ENCODE results near the gene AGTPBP1.
"Not testable (repeated sequence)": the region's sequence is repeated elsewhere in the genome, so short reads cannot be mapped to it uniquely, and the experiment has no call there.

AGTPBP1 gene

GRCh38 chr9:85723215-85723614 is 18.5 kb downstream of the AGTPBP1 start:
- Histone ChIP-seq H3K27ac (ENCODE audit: low read depth, low read length) (no peak overlapping the region), H3K27me3 (ENCODE audit: insufficient read depth, low read length) (no peaks in the 10 kb centered on the region), H3K4me1 (ENCODE audit: control insufficient read depth, insufficient read depth, low read length, unreplicated experiment) (no peaks in the 10 kb centered on the region), H2AFZ (ENCODE audit: low read length, unreplicated experiment) (no peak overlapping the region), H3K79me2 (ENCODE audit: control insufficient read depth, insufficient read depth, low read length, unreplicated experiment) (peaks cover 11% of the 10 kb centered on the region), H3K4me3 (ENCODE audit: low read depth, low read length) (no peak overlapping the region), H3K36me3 (ENCODE audit: insufficient read depth, low read length) (no peaks in the 10 kb centered on the region)

GRCh38 chr9:85719411-85719810 is 22.3 kb downstream of the AGTPBP1 start:
- H3K4me3 ChIP-seq (ENCODE audit: low read depth, low read length); H3K79me2 ChIP-seq (ENCODE audit: control insufficient read depth, insufficient read depth, low read length, unreplicated experiment); H2AFZ ChIP-seq (ENCODE audit: low read length, unreplicated experiment); H3K27ac ChIP-seq (ENCODE audit: low read depth, low read length); H3K27me3 ChIP-seq (ENCODE audit: insufficient read depth, low read length); H3K4me1 ChIP-seq (ENCODE audit: control insufficient read depth, insufficient read depth, low read length, unreplicated experiment); H3K36me3 ChIP-seq (ENCODE audit: insufficient read depth, low read length): not testable (repeated sequence)

DNA sequence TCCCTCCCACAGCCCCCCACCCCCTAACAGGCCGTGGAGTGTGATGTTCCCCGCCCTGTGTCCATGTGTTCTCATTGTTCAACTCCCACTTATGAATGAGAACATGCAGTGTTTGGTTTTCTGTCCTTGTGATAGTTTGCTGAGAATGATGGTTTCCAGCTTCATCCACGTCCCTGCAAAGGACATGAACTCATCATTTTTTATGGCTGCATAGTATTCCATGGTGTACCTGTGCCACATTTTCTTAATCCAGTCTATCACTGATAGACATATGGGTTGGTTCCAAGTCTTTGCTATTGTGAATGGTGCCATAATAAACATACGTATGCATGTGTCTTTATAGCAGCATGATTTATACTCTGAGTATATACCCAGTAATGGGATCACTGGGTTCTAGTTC is 23.9 kb downstream of the AGTPBP1 start:
- not testable (repeated sequence) for H2AFZ ChIP-seq (ENCODE audit: low read length, unreplicated experiment); H3K27ac ChIP-seq (ENCODE audit: low read depth, low read length); H3K79me2 ChIP-seq (ENCODE audit: control insufficient read depth, insufficient read depth, low read length, unreplicated experiment); H3K4me1 ChIP-seq (ENCODE audit: control insufficient read depth, insufficient read depth, low read length, unreplicated experiment); H3K36me3 ChIP-seq (ENCODE audit: insufficient read depth, low read length); H3K27me3 ChIP-seq (ENCODE audit: insufficient read depth, low read length); H3K4me3 ChIP-seq (ENCODE audit: low read depth, low read length)

DNA sequence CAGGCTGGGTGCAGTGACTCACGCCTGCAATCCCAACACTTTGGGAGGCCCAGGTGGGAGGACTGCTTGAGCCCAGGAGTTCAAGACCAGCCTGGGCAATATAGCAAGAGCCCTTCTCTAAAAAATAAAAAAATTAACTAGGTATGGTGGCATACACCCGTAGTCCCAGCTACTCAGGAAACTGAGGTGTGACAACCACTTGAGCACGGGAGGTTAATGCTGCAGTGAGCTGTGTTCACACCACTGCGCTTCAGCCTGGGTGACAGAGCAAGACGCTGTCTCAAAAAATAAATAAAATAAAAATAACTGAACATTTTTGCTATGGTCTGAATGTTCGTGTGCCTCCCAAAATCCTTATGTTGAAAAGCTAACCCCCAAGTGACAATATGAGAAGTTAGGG is 24.5 kb downstream of the AGTPBP1 start:
- Histone ChIP-seq H3K27ac (ENCODE audit: low read depth, low read length) (no peak overlapping the region), H3K4me1 (ENCODE audit: control insufficient read depth, insufficient read depth, low read length, unreplicated experiment) (no peaks in the 10 kb centered on the region), H3K27me3 (ENCODE audit: insufficient read depth, low read length) (no peaks in the 10 kb centered on the region), H3K79me2 (ENCODE audit: control insufficient read depth, insufficient read depth, low read length, unreplicated experiment) (no peaks in the 10 kb centered on the region), H2AFZ (ENCODE audit: low read length, unreplicated experiment) (no peak overlapping the region), H3K4me3 (ENCODE audit: low read depth, low read length) (no peak overlapping the region), H3K36me3 (ENCODE audit: insufficient read depth, low read length) (no peaks in the 10 kb centered on the region)

DNA sequence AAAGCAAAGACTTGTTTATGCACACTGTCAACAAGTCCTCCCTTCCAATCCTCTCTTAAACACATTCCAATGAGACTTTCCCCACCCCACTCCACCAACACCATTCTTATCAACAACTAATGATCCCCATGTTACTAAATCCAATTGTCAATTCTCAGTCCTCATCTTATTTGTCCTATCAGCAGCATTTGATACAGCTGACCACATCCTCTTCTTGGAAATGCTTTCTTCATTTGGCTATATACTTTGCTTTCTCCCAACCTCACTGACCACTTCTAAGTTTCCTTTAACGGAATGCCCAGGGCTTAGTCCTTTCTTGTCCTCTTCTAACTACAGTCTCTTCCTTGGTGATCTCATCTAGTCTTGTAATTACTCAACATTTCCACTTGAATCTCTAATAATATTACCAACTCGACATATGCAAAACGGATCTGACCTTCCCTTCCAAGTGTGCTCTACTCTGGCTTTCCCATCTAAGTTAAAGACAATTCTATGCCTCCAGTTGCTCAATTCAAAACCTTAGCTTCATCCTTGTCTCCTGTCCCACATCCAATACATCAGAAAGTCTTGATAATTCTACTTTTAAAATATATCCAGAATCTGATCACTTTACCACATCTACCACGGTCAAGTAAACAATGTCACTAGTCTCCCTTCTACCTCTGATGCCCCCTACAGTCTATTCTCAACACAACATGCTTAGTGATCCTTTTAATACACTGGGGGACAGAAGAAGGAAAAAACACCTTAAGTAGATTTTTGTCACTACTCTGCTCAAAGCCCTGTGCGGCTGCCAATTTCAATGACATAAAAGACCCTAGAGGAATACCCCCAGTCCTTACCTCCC is 25.5 kb downstream of the AGTPBP1 start:
- Histone ChIP-seq H3K4me1 (ENCODE audit: control insufficient read depth, insufficient read depth, low read length, unreplicated experiment) (no peaks in the 10 kb centered on the region), H3K27me3 (ENCODE audit: insufficient read depth, low read length) (no peaks in the 10 kb centered on the region), H3K36me3 (ENCODE audit: insufficient read depth, low read length) (no peaks in the 10 kb centered on the region), H3K27ac (ENCODE audit: low read depth, low read length) (no peak overlapping the region), H3K4me3 (ENCODE audit: low read depth, low read length) (no peak overlapping the region), H2AFZ (ENCODE audit: low read length, unreplicated experiment) (no peak overlapping the region), H3K79me2 (ENCODE audit: control insufficient read depth, insufficient read depth, low read length, unreplicated experiment) (no peaks in the 10 kb centered on the region)

- Histone ChIP-seq H3K79me2 (ENCODE audit: control insufficient read depth, insufficient read depth, low read length, unreplicated experiment) (no peaks in the 10 kb centered on the region), H3K4me1 (ENCODE audit: control insufficient read depth, insufficient read depth, low read length, unreplicated experiment) (no peaks in the 10 kb centered on the region), H3K27ac (ENCODE audit: low read depth, low read length) (no peak overlapping the region), H3K36me3 (ENCODE audit: insufficient read depth, low read length) (no peaks in the 10 kb centered on the region), H2AFZ (ENCODE audit: low read length, unreplicated experiment) (no peak overlapping the region), H3K4me3 (ENCODE audit: low read depth, low read length) (no peak overlapping the region), H3K27me3 (ENCODE audit: insufficient read depth, low read length) (no peaks in the 10 kb centered on the region)
Measured at GRCh38 chr9:85715587-85715986, 26.2 kb downstream of the AGTPBP1 start.

DNA sequence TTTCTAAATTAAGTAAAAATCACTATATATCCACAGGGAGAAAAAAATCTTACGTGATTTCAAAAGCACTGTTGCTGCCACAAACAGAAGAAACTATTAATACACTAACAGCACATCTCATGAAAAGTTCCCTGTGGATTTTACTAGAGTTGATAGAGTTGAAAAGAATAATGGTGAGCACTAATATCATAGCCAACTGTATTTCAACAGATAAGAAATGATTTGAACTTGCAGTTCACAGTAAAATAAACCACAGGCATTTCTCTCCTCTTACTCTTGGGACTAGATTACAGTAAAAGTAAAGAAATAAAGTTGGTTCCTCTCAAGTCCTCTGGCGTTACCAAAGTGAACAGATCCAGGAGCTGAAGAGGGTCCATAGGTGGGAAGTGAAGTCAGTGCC is 27.9 kb downstream of the AGTPBP1 start:
- no peaks in the 10 kb centered on the region for H3K27me3 ChIP-seq (ENCODE audit: insufficient read depth, low read length)
- H3K79me2 ChIP-seq (ENCODE audit: control insufficient read depth, insufficient read depth, low read length, unreplicated experiment), result no peaks in the 10 kb centered on the region
- H3K27ac ChIP-seq (ENCODE audit: low read depth, low read length), result no peak overlapping the region
- no peak overlapping the region for H2AFZ ChIP-seq (ENCODE audit: low read length, unreplicated experiment)
- no peaks in the 10 kb centered on the region for H3K4me1 ChIP-seq (ENCODE audit: control insufficient read depth, insufficient read depth, low read length, unreplicated experiment)
- H3K4me3 ChIP-seq (ENCODE audit: low read depth, low read length), result no peak overlapping the region
- 0 out of 2 replicates have a peak, but pooled peaks cover 4% of the 10 kb centered on the region for H3K36me3 ChIP-seq (ENCODE audit: insufficient read depth, low read length)

- H3K79me2 ChIP-seq (ENCODE audit: control insufficient read depth, insufficient read depth, low read length, unreplicated experiment), result no peaks in the 10 kb centered on the region
- 0 out of 2 replicates have a peak, but pooled peaks cover 4% of the 10 kb centered on the region for H3K36me3 ChIP-seq (ENCODE audit: insufficient read depth, low read length)
- no peak overlapping the region for H3K27ac ChIP-seq (ENCODE audit: low read depth, low read length)
- H3K4me3 ChIP-seq (ENCODE audit: low read depth, low read length), result no peak overlapping the region
- H3K4me1 ChIP-seq (ENCODE audit: control insufficient read depth, insufficient read depth, low read length, unreplicated experiment), result no peaks in the 10 kb centered on the region
- H2AFZ ChIP-seq (ENCODE audit: low read length, unreplicated experiment), result no peak overlapping the region
- no peaks in the 10 kb centered on the region for H3K27me3 ChIP-seq (ENCODE audit: insufficient read depth, low read length)
Measured at GRCh38 chr9:85704744-85705143, 37.0 kb downstream of the AGTPBP1 start.

- Histone ChIP-seq H3K27me3 (ENCODE audit: insufficient read depth, low read length) (no peaks in the 10 kb centered on the region), H2AFZ (ENCODE audit: low read length, unreplicated experiment) (no peak overlapping the region), H3K4me3 (ENCODE audit: low read depth, low read length) (no peak overlapping the region), H3K27ac (ENCODE audit: low read depth, low read length) (no peak overlapping the region), H3K79me2 (ENCODE audit: control insufficient read depth, insufficient read depth, low read length, unreplicated experiment) (no peaks in the 10 kb centered on the region), H3K36me3 (ENCODE audit: insufficient read depth, low read length) (no peaks in the 10 kb centered on the region), H3K4me1 (ENCODE audit: control insufficient read depth, insufficient read depth, low read length, unreplicated experiment) (no peaks in the 10 kb centered on the region)
Measured at GRCh38 chr9:85703398-85703797, 38.4 kb downstream of the AGTPBP1 start.

GRCh38 chr9:85702726-85703289 is 38.9 kb downstream of the AGTPBP1 start:
- Histone ChIP-seq H3K4me1 (ENCODE audit: control insufficient read depth, insufficient read depth, low read length, unreplicated experiment) (no peaks in the 10 kb centered on the region), H3K27ac (ENCODE audit: low read depth, low read length) (no peak overlapping the region), H3K79me2 (ENCODE audit: control insufficient read depth, insufficient read depth, low read length, unreplicated experiment) (no peaks in the 10 kb centered on the region), H2AFZ (ENCODE audit: low read length, unreplicated experiment) (no peak overlapping the region), H3K36me3 (ENCODE audit: insufficient read depth, low read length) (no peaks in the 10 kb centered on the region), H3K27me3 (ENCODE audit: insufficient read depth, low read length) (no peaks in the 10 kb centered on the region), H3K4me3 (ENCODE audit: low read depth, low read length) (no peak overlapping the region)

GRCh38 chr9:85702191-85702590 is 39.6 kb downstream of the AGTPBP1 start:
- Histone ChIP-seq H2AFZ (ENCODE audit: low read length, unreplicated experiment) (no peak overlapping the region), H3K27me3 (ENCODE audit: insufficient read depth, low read length) (no peaks in the 10 kb centered on the region), H3K4me1 (ENCODE audit: control insufficient read depth, insufficient read depth, low read length, unreplicated experiment) (no peaks in the 10 kb centered on the region), H3K4me3 (ENCODE audit: low read depth, low read length) (no peak overlapping the region), H3K79me2 (ENCODE audit: control insufficient read depth, insufficient read depth, low read length, unreplicated experiment) (no peaks in the 10 kb centered on the region), H3K36me3 (ENCODE audit: insufficient read depth, low read length) (no peaks in the 10 kb centered on the region), H3K27ac (ENCODE audit: low read depth, low read length) (no peak overlapping the region)
